ENCODE measurements around the gene KCNK10. TPM values are rescaled to one million over a fixed set of nuclear protein-coding genes. Genes with fewer than 3 reads are reported as not detected.

Gene KCNK10
- total RNA-seq, 1 donor from 2014 or later: 1.4 TPM

DNA sequence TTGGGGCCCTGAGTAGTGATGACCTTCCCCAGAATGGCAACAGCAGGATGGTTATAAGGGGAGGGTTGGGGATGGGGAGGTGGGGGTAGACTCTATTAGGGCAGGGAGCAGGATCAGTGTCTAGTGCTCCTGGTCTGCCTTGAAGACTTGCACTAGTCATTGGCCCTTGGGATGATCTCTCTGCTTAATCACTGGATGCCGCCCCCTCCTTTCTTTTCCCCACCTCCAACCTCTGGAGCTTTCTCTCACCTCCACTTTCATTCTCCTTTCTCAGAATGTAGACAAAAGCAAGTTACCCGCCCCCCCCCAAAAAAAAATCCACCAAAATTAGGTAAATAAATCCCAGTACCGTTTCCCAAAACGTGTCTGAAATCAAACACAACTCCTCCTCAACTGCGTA lies 2.8 kb upstream of the KCNK10 start:
- H3K36me3 Mint-ChIP-seq: no peaks in the 10 kb centered on the region
- H3K27ac Mint-ChIP-seq: no peak overlapping the region
- peak overlapping the region; percentile 77 for H3K4me3 Mint-ChIP-seq
- no peaks in the 10 kb centered on the region for H3K9me3 Mint-ChIP-seq
- peaks cover 4% of the 10 kb centered on the region for H3K4me1 Mint-ChIP-seq (ENCODE audit: unreplicated experiment)
- no peak for DNase-seq (ENCODE audit: extremely low spot score, unreplicated experiment)
- H3K27me3 Mint-ChIP-seq: peaks cover 71% of the 10 kb centered on the region
- TF ChIP-seq, protein P1, sequence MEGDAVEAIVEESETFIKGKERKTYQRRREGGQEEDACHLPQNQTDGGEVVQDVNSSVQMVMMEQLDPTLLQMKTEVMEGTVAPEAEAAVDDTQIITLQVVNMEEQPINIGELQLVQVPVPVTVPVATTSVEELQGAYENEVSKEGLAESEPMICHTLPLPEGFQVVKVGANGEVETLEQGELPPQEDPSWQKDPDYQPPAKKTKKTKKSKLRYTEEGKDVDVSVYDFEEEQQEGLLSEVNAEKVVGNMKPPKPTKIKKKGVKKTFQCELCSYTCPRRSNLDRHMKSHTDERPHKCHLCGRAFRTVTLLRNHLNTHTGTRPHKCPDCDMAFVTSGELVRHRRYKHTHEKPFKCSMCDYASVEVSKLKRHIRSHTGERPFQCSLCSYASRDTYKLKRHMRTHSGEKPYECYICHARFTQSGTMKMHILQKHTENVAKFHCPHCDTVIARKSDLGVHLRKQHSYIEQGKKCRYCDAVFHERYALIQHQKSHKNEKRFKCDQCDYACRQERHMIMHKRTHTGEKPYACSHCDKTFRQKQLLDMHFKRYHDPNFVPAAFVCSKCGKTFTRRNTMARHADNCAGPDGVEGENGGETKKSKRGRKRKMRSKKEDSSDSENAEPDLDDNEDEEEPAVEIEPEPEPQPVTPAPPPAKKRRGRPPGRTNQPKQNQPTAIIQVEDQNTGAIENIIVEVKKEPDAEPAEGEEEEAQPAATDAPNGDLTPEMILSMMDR (conservative IDR thresholded peaks at IDR 0.05): no peak

DNA sequence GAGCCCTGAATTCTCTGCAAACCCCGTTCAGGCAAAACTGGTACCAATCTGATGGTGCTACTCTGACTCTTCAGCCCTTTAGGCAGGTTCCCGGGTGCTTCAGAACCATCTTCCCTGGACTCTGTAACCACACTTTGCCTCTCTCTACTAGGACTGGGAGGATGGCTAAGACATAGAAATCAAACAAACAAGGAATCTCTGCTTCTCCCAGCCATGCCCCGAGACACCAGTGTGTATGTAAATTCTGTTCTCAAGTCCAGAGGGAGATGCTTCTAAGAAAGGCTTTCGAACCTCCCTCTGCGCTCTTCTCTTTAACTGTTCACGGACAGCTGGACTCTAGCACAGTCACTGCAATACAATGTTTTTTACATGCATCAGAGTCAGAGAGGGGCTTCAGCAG lies 1.9 kb upstream of the KCNK10 start:
- Mint-ChIP-seq H3K36me3 (no peaks in the 10 kb centered on the region), H3K27ac (no peak overlapping the region), H3K9me3 (no peaks in the 10 kb centered on the region), H3K4me3 (peak overlapping the region; percentile 69), H3K4me1 (ENCODE audit: unreplicated experiment) (peaks cover 4% of the 10 kb centered on the region), H3K27me3 (peaks cover 63% of the 10 kb centered on the region)
- TF ChIP-seq, protein P1 (conservative IDR thresholded peaks at IDR 0.05): no peak
- no peak for DNase-seq (ENCODE audit: extremely low spot score, unreplicated experiment)

DNA sequence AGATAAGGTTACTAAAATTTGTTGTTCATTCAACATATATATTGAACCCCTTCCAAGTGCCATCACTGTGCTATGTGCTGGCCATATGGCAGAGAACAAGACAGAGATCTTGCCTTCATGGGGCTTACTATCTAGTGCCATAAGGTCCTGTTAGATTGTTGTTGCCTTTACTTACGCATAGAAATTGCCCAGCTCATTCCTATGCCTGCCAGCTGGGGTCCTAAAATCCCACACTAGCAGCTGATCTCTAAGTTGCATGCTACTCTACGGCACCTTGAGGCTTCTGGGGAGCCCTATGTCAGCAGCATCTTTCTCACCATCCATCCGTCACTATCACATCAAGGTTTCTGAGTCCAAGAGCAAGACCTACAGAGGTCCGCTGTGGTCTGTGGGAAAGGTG lies 1.4 kb upstream of the KCNK10 start:
- no peaks in the 10 kb centered on the region for H3K9me3 Mint-ChIP-seq
- no peak for DNase-seq (ENCODE audit: extremely low spot score, unreplicated experiment)
- no peak overlapping the region for H3K27ac Mint-ChIP-seq
- peaks cover 59% of the 10 kb centered on the region for H3K27me3 Mint-ChIP-seq
- no peaks in the 10 kb centered on the region for H3K36me3 Mint-ChIP-seq
- peaks cover 4% of the 10 kb centered on the region for H3K4me1 Mint-ChIP-seq (ENCODE audit: unreplicated experiment)
- H3K4me3 Mint-ChIP-seq: peak overlapping the region; percentile 69
- TF ChIP-seq, protein P1 (conservative IDR thresholded peaks at IDR 0.05): no peak

DNA sequence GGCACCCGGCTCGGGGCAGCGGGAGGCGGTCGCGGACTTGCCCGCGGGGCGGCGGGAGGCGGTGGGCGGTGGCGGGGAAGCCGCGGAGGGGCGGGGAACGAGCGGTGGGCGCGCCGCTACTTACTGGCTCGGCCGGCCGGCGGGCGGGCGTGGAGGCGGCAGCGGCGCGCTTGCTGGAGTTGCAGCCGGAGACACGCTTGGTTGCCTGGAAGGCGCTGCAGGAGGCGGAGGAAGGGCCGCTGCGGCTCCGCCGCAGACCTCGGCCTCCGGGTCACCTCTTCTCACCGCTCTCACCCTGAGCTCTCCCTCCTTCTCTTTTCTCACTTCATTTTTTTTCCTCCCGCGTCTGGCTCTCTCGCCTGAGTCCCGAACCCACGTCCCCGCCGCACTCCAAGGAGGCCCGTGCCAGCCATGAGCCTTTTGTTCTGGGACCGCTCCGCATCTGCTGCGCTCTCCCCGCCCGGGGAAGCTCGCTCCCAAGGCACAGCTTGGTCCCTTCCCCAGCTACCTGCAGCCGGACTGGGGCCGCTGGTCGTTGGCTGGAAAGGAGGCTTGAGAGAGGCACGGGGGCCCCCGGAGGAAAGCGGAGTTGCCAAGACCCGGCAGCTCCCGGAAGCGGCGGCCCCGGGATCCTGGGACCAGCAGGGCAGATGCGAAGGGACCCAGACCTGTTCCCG lies 592 bp upstream of the KCNK10 start:
- Mint-ChIP-seq H3K9me3 (no peaks in the 10 kb centered on the region), H3K4me3 (peak overlapping the region; percentile 87), H3K4me1 (ENCODE audit: unreplicated experiment) (peaks cover 4% of the 10 kb centered on the region), H3K36me3 (no peaks in the 10 kb centered on the region), H3K27ac (no peak overlapping the region), H3K27me3 (peaks cover 50% of the 10 kb centered on the region)
- TF ChIP-seq, protein P1 (conservative IDR thresholded peaks at IDR 0.05): no peak
- peak; percentile 72 for DNase-seq (ENCODE audit: extremely low spot score, unreplicated experiment)

DNA sequence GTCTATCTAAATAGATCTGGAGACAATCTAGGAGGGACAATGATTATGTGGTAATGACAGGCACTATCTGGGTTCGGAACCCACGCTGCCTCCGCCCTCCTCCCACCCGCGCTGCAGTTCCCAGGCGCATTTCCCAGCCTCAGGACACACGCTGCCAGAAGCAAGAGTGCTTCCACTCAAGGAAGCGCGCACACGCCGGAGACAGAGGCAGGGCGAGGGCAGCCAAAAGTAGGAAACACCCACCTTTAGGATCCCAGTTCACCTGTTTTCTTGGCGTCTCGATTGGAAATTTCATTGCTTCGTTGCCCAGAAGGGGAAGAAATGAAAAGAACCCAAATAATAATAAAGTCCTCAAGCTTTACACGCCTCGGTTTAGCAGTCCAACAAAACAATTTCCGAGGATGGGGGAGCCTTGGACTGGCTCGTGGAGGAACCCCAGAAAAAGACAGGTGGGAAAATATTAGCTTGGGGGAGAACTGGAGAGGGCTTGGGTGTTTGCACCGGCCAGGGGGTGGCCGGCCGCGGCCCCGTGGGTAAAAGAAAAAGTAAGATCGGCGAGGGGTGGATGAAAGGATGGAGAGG lies 474 bp downstream of the KCNK10 start:
- Mint-ChIP-seq H3K9me3 (no peaks in the 10 kb centered on the region), H3K4me3 (no peak overlapping the region), H3K27ac (no peak overlapping the region), H3K27me3 (peaks cover 40% of the 10 kb centered on the region), H3K36me3 (no peaks in the 10 kb centered on the region), H3K4me1 (ENCODE audit: unreplicated experiment) (peaks cover 4% of the 10 kb centered on the region)
- no peak for DNase-seq (ENCODE audit: extremely low spot score, unreplicated experiment)
- TF ChIP-seq, protein P1 (conservative IDR thresholded peaks at IDR 0.05): no peak
